Activated T-helper 1 cell treated with anti-CD3 and anti-CD28 coated beads, Interleukin-12 subunit alpha, Interleukin-12 subunit beta, Interleukin-2, Interleukin-4 antibody, amounts not matched to agents 30 ng/mL and 10 ng/mL and 1 ng/mL, durations not matched to agents 14 hours and 24 hours and 36 hours (primary cell): ENCODE data around the gene STX16. TPM values are rescaled to one million over a fixed set of nuclear protein-coding genes. Genes with fewer than 3 reads are reported as not detected.

ENCODE experiments used
- DNase-seq: peaks from one replicate; pipeline ENCODE4 v3.0.0; 2021; ENCODE audit warnings: low spot score
- H3K27ac Mint-ChIP-seq: one replicate; pipeline ENCODE4 v1.8.0; 2021; ENCODE audit warnings: mild to moderate bottlenecking, mixed read lengths
- H3K27me3 Mint-ChIP-seq: one replicate; pipeline ENCODE4 v1.8.0; 2022; ENCODE audit warnings: mild to moderate bottlenecking, moderate library complexity, mixed read lengths; ENCODE audit not compliant: insufficient read depth
- H3K36me3 Mint-ChIP-seq: one replicate; pipeline ENCODE4 v1.8.0; 2021; ENCODE audit warnings: low read depth, mixed read lengths
- H3K4me1 Mint-ChIP-seq: one replicate; pipeline ENCODE4 v1.8.0; 2021; ENCODE audit warnings: low read depth, mixed read lengths
- H3K4me3 Mint-ChIP-seq: one replicate; pipeline ENCODE4 v1.8.0; 2021; ENCODE audit warnings: mild to moderate bottlenecking, moderate library complexity, mixed read lengths
- H3K9me3 Mint-ChIP-seq: one replicate; pipeline ENCODE4 v1.8.0; 2021; ENCODE audit warnings: mixed read lengths
- intact Hi-C: fragments of 100-400 bp; cut with micrococcal nuclease; formaldehyde crosslinking; loops from one replicate; pipeline ENCODE4 v1.15.1; 2024
- total RNA-seq: library from RNA; stranded (reverse); gene quantifications from 2 replicates; pipeline ENCODE4 v1.2.3, GENCODE V29; 2022

STX16 gene
- total RNA-seq, 1 donor from 2014 or later, result 99.9 TPM

DNA sequence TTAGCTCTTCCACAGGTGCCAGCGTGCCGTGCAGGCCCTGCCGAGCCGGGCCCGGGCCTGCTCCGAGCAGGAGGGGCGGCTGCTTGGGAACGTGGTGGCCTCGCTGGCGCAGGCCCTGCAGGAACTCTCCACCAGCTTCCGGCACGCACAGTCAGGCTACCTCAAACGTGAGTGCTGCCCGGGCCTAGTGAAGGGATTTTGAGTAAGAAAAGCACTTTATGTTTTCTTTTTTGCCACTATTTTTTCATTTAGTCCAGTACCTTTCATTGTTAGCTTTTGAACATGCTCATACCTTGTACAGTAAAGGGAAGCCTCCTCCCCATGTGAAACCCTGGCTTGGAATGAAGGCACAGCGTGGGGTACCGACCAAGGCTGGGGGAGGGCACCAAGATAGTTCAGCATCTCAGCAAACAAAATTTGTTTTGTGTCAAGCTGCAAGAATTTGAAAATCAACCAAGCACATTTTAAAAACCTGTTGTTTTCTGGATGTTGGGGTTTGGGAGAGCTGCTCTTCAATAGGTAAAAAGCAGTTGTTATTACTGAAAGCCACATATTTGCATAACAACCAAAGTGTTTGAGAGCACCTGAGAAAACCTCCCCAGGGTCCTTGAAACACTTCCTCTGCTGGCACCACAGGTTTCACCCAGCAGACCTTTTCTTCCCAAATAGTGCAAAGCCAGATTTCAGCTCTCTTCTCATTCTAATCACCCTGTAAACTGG, 18.4 kb downstream of the STX16 start:
- DNase-seq, result no peak
- no peak overlapping the region for H3K4me3 Mint-ChIP-seq
- H3K36me3 Mint-ChIP-seq, result peaks cover 34% of the 10 kb centered on the region
- no peak overlapping the region for H3K27ac Mint-ChIP-seq
- peaks cover 29% of the 10 kb centered on the region for H3K4me1 Mint-ChIP-seq
- no peaks in the 10 kb centered on the region for H3K27me3 Mint-ChIP-seq
- intact Hi-C loops, result no loop called here
- H3K9me3 Mint-ChIP-seq, result no peaks in the 10 kb centered on the region

GRCh38 chr20:58670102-58670501, 19.0 kb downstream of the STX16 start:
- intact Hi-C loops, result no loop called here
- Mint-ChIP-seq H3K27ac (no peak overlapping the region), H3K4me3 (no peak overlapping the region), H3K27me3 (no peaks in the 10 kb centered on the region), H3K9me3 (no peaks in the 10 kb centered on the region), H3K36me3 (peaks cover 40% of the 10 kb centered on the region), H3K4me1 (peaks cover 26% of the 10 kb centered on the region)
- DNase-seq, result no peak

DNA sequence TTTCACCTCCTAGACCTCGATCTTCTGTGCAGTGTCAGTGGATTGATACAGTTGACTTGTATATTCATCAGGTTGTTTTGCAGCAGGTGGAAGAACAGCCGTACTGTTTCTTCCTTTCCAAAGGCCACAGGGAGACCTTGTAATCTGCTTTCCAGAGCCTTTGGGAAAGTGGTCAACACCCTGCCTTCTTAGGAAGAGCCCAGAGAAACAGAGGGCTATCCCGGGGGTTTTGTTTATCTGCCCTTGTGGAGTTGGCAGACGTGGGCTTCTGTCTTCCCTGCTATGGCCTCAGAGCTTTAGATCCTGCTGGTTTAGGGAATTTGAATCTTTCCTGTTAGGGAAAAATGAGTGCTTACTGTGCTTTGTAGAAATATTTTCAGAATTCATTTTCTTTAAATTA, 19.6 kb downstream of the STX16 start:
- intact Hi-C loops, result no loop called here
- peaks cover 45% of the 10 kb centered on the region for H3K36me3 Mint-ChIP-seq
- H3K4me1 Mint-ChIP-seq, result peaks cover 21% of the 10 kb centered on the region
- no peak for DNase-seq
- H3K4me3 Mint-ChIP-seq, result no peak overlapping the region
- H3K9me3 Mint-ChIP-seq, result no peaks in the 10 kb centered on the region
- H3K27ac Mint-ChIP-seq, result no peak overlapping the region
- no peaks in the 10 kb centered on the region for H3K27me3 Mint-ChIP-seq

DNA sequence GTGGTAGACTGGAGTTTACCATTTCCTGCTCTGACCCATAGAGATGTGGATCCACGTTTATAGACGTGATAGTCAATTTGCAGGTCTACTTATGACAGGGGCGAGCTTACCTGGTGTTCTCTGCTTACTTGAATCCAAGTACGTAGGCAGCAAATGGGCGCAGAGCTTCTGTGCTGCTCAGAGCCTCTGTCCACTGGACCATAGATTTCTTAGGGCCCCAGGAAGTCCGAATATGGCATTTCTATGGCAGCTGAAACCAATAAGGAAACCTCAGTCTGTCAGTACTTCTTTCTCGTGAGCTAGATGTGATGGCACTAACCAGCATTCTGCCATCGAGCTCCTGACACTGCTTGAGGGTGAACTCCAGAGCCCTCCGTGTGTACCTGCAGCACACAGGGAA, 22.0 kb downstream of the STX16 start:
- intact Hi-C loops, result no loop called here
- peaks cover 48% of the 10 kb centered on the region for H3K36me3 Mint-ChIP-seq

GRCh38 chr20:58675146-58675584, 24.1 kb downstream of the STX16 start:
- Mint-ChIP-seq H3K27ac (no peak overlapping the region), H3K4me1 (peaks cover 3% of the 10 kb centered on the region), H3K27me3 (no peaks in the 10 kb centered on the region), H3K36me3 (peaks cover 55% of the 10 kb centered on the region), H3K9me3 (no peaks in the 10 kb centered on the region), H3K4me3 (no peak overlapping the region)
- no peak for DNase-seq
- intact Hi-C loops, result no loop called here

More for the DNA sequence above, 22.0 kb downstream of the STX16 start:
- DNase-seq, result no peak
- H3K4me1 Mint-ChIP-seq, result peaks cover 13% of the 10 kb centered on the region
- H3K9me3 Mint-ChIP-seq, result no peaks in the 10 kb centered on the region
- no peak overlapping the region for H3K4me3 Mint-ChIP-seq
- H3K27me3 Mint-ChIP-seq, result no peaks in the 10 kb centered on the region
- H3K27ac Mint-ChIP-seq, result no peak overlapping the region

DNA sequence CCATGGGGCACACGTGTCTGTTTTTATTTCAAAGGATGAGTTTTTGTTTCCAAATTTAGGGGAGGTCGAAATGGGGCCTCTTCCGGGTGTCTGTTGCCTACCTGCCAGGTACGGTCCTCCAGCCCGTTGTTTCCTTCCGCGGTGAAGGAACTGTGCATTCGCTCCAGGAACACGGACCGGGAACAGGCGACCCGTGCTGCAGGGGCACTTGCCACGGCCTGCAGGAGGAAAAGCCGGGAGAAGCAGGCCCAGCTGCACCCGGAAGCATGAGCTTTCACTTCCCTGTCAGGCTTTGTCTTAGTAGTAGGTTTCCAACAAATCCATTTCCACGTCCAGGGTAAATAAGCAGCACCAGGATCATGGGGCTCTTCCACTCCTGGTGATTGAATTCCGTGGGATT, 24.6 kb downstream of the STX16 start:
- no peak for DNase-seq
- Mint-ChIP-seq H3K27me3 (no peaks in the 10 kb centered on the region), H3K27ac (no peak overlapping the region), H3K36me3 (peaks cover 55% of the 10 kb centered on the region), H3K4me3 (no peak overlapping the region), H3K9me3 (no peaks in the 10 kb centered on the region), H3K4me1 (no peaks in the 10 kb centered on the region)
- intact Hi-C loops, result no loop called here

GRCh38 chr20:58676161-58676560, 25.1 kb downstream of the STX16 start:
- H3K9me3 Mint-ChIP-seq, result no peaks in the 10 kb centered on the region
- no peak for DNase-seq
- no peaks in the 10 kb centered on the region for H3K4me1 Mint-ChIP-seq
- H3K4me3 Mint-ChIP-seq, result no peak overlapping the region
- intact Hi-C loops, result no loop called here
- peaks cover 54% of the 10 kb centered on the region for H3K36me3 Mint-ChIP-seq
- no peaks in the 10 kb centered on the region for H3K27me3 Mint-ChIP-seq
- no peak overlapping the region for H3K27ac Mint-ChIP-seq

GRCh38 chr20:58677079-58677604, 26.1 kb downstream of the STX16 start:
- Mint-ChIP-seq H3K9me3 (no peaks in the 10 kb centered on the region), H3K36me3 (peaks cover 50% of the 10 kb centered on the region), H3K4me1 (no peaks in the 10 kb centered on the region), H3K27ac (no peak overlapping the region), H3K4me3 (no peak overlapping the region), H3K27me3 (no peaks in the 10 kb centered on the region)
- no peak for DNase-seq
- intact Hi-C loops, result no loop called here

DNA sequence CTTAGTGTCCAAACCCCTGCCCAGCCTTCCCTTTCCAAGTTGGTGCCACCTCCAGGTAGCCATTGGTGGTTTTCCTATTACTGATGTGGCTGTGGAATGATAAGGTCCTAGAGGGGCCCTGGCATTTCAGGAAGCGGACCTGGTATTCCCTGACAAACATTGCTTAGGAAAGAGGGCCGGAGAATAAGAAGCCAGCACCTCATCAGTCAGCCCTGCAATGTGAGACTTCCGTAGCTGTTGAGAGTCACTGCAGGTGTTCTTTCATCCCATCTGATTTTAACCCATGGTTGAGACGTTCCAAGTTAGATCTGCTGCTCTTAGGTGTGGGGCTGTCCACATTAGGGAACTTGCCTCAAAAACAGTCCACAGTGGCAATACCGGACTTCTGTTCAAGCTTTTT, 26.7 kb downstream of the STX16 start:
- intact Hi-C loops, result no loop called here
- Mint-ChIP-seq H3K4me3 (no peak overlapping the region), H3K27ac (no peak overlapping the region), H3K4me1 (no peaks in the 10 kb centered on the region), H3K9me3 (no peaks in the 10 kb centered on the region), H3K36me3 (peaks cover 50% of the 10 kb centered on the region), H3K27me3 (no peaks in the 10 kb centered on the region)
- DNase-seq, result no peak

DNA sequence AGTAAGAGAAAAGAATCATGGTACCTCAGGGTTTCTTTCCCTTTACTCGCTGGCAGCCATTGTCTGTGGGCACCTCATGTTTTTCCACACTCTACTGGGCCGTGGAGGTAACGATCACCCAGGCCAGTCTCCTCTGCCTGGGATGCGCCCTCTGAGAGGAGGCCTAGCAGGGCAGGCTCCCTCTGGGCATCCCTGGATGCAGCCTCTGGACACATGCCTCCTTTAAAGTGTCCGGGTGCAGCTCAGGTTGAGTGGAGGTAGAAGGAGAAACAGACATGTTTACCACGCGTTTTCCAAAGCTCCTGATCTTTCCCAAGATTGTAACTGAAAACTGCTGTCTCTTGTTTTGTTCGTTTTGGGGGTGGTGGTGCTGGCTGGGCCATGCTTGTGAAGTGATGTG, 27.7 kb downstream of the STX16 start:
- Mint-ChIP-seq H3K27me3 (no peaks in the 10 kb centered on the region), H3K9me3 (no peaks in the 10 kb centered on the region), H3K36me3 (peaks cover 46% of the 10 kb centered on the region), H3K4me3 (no peak overlapping the region), H3K27ac (no peak overlapping the region), H3K4me1 (no peaks in the 10 kb centered on the region)
- intact Hi-C loops, result no loop called here
- DNase-seq, result no peak

DNA sequence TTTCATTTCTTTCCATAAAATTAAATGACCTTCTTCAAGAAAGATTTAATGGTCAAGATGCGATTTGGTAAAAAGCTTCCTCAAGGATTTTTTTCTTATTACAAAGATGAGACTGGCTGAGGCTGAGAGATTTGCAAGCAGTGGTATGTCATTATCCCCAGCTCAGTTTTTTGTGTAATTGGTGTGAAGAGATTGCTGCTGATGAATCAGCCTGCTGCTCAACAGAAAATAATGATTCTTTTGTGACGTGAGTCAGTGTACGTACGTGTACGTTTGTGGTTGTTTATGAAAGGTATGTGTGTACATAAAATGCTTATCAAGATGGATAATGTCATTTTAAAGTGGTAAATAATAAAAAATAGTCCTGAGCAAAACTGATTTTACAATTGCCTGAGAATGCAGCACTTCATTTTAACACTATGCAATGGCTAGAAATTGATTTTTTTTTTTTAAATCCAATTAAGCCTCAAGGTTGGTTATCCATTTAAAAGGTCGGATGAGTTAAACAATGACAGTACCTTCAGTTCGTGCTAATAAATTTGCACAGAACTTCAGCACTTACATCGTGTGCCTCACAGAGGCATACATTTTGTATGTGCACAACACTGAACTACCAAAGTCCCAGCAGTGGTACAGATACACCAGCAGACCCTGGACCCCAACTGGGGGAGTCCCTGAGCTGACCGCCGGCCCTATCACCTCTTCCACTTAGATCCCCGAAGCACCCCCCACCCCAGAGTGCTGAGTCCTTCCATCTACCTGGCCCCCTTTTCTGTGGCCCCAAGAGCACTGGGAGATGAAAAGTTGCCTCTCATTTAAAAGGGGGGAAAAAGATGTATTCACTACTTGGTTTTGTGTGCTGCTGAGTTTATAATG, 31.8 kb downstream of the STX16 start:
- no peak overlapping the region for H3K4me3 Mint-ChIP-seq
- H3K27me3 Mint-ChIP-seq, result no peaks in the 10 kb centered on the region
- peaks cover 32% of the 10 kb centered on the region for H3K36me3 Mint-ChIP-seq
- DNase-seq, result no peak
- intact Hi-C loops, result no loop called here
- no peaks in the 10 kb centered on the region for H3K9me3 Mint-ChIP-seq
- no peaks in the 10 kb centered on the region for H3K4me1 Mint-ChIP-seq
- no peak overlapping the region for H3K27ac Mint-ChIP-seq

DNA sequence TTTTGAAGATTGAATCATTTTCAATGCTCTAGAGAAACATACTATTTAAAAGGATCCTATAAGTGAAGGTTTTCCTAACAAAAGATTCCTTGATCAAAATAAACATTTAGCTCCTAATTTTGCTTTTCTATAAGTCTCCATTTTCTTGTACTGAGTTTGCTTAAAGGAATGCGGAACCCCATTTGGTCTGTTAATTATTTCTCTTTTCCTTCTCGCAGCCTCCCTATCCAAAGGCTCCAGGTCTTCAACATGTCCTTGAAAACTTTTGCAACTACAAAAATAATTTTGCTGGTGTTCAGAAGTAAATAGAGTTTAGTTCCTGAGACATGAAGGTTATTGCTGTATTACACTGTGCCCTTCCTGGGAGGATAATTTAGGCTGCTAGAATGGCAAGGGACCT, 33.2 kb downstream of the STX16 start:
- intact Hi-C loops, result no loop called here

GRCh38 chr20:58685988-58686387, 34.9 kb downstream of the STX16 start:
- Mint-ChIP-seq H3K27me3 (no peaks in the 10 kb centered on the region), H3K27ac (no peak overlapping the region), H3K9me3 (no peaks in the 10 kb centered on the region), H3K36me3 (peaks cover 20% of the 10 kb centered on the region), H3K4me1 (peaks cover 5% of the 10 kb centered on the region), H3K4me3 (no peak overlapping the region)
- intact Hi-C loops, result no loop called here
- DNase-seq, result no peak

More for the DNA sequence above, 33.2 kb downstream of the STX16 start:
- no peaks in the 10 kb centered on the region for H3K27me3 Mint-ChIP-seq
- H3K27ac Mint-ChIP-seq, result no peak overlapping the region
- H3K36me3 Mint-ChIP-seq, result peaks cover 29% of the 10 kb centered on the region
- no peaks in the 10 kb centered on the region for H3K9me3 Mint-ChIP-seq
- DNase-seq, result no peak
- no peaks in the 10 kb centered on the region for H3K4me1 Mint-ChIP-seq
- H3K4me3 Mint-ChIP-seq, result no peak overlapping the region
